Measurements from ENCODE around the gene STYXL1. TPM values are rescaled to one million over a fixed set of nuclear protein-coding genes. Genes with fewer than 3 reads are reported as not detected.
A peak's percentile ranks its signal among the peaks of the same experiment; 100 is the strongest.
"Not testable (repeated sequence)": the region's sequence is repeated elsewhere in the genome, so short reads cannot be mapped to it uniquely, and the experiment has no call there.

STYXL1 gene
- total RNA-seq, 2 experiments from 2014 or later, result 28.2 to 30.4 TPM

GRCh38 chr7:76057103-76057812, 9.5 kb upstream of the STYXL1 start:
- no peak for DNase-seq
- peaks cover 13% of the 10 kb centered on the region for H3K36me3 Mint-ChIP-seq
- H3K27me3 Mint-ChIP-seq, result no peaks in the 10 kb centered on the region
- no peak overlapping the region for H3K27ac Mint-ChIP-seq
- peaks cover 6% of the 10 kb centered on the region for H3K4me1 Mint-ChIP-seq
- H3K9me3 Mint-ChIP-seq, result no peaks in the 10 kb centered on the region
- H3K4me3 Mint-ChIP-seq, result no peak overlapping the region

- peaks cover 14% of the 10 kb centered on the region for H3K36me3 Mint-ChIP-seq
- H3K27me3 Mint-ChIP-seq, result no peaks in the 10 kb centered on the region
- peaks cover 12% of the 10 kb centered on the region for H3K4me1 Mint-ChIP-seq
- no peak overlapping the region for H3K4me3 Mint-ChIP-seq
- H3K27ac Mint-ChIP-seq, result no peak overlapping the region
- DNase-seq, result no peak
- no peaks in the 10 kb centered on the region for H3K9me3 Mint-ChIP-seq
These were observed 8.4 kb upstream of the STYXL1 start for GRCh38 chr7:76056241-76056640.

DNA sequence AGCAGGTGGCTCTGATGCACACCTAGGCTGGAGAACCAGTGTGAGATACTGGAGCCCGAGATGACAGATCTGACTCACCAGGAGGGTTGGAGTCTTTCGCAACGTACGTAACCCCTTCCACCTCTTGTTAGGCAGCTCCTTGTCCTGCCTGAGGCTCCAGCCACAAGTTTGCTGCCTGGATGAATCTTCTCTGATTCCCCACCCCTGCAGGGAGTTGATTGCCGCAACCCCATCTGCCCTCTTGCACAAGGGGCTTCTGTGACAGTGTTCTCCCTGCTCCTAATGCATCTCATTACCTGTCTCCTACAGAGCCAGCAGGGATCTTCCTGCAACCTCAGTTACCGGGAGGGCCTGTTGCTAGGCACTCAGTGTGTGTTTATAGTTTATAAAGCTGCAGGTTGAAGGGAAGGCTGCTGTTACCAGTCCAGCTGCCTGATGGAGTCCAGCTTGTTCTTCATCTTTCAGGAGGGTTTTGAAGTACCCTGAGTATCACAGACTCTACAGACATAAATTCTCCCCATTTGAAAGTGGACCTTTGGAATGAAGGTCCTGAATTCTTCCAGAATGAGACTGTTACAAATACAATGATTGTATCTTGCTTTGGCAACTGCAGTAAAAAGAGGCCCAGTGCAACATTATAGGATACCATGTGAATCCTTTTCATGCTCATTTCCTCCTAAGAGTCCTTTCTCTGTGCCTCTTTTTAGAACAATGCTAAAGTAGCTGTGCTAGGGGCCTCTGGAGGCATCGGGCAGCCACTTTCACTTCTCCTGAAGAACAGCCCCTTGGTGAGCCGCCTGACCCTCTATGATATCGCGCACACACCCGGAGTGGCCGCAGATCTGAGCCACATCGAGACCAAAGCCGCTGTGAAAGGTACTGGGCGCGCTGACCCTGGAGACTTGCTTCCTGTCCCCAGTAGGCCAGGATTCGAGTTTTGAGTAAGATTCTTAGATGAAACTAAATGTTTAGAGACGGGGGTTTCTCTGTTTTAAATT, 6.6 kb upstream of the STYXL1 start:
- H3K4me3 Mint-ChIP-seq, result no peak overlapping the region

GRCh38 chr7:76053461-76053860, 5.7 kb upstream of the STYXL1 start:
- H3K9me3 Mint-ChIP-seq, result no peaks in the 10 kb centered on the region
- H3K27me3 Mint-ChIP-seq, result no peaks in the 10 kb centered on the region
- DNase-seq, result no peak
- H3K4me1 Mint-ChIP-seq, result peaks cover 28% of the 10 kb centered on the region
- no peak overlapping the region for H3K27ac Mint-ChIP-seq
- peaks cover 36% of the 10 kb centered on the region for H3K36me3 Mint-ChIP-seq
- H3K4me3 Mint-ChIP-seq, result no peak overlapping the region

More for the DNA sequence above, 6.6 kb upstream of the STYXL1 start:
- Mint-ChIP-seq H3K27me3 (no peaks in the 10 kb centered on the region), H3K27ac (peak overlapping the region; percentile 20), H3K4me1 (peaks cover 23% of the 10 kb centered on the region), H3K9me3 (no peaks in the 10 kb centered on the region), H3K36me3 (peaks cover 27% of the 10 kb centered on the region)
- no peak for DNase-seq

DNA sequence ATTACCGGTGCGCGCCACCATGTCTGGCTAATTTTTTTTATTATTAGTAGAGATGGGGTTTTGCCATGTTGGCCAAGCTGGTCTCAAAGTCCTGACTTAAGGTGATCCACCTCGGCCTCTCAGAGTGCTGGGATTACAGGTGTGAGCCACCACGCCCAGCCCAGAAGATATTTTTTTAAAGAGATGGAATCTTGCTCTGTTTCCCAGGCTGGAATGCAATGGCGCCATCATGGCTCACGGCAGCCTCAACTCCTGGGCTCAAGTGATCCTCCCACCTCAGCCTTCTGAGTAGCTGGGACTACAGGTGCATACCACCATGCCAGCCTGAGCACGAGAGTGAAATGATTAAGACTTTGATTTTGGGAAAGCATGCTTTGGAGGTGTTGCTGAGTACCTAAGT, 4.9 kb upstream of the STYXL1 start:
- H3K4me1 Mint-ChIP-seq, result peaks cover 28% of the 10 kb centered on the region
- not testable (repeated sequence) for DNase-seq, H3K4me3 Mint-ChIP-seq, H3K27me3 Mint-ChIP-seq, H3K9me3 Mint-ChIP-seq
- peak overlapping the region; percentile 48 for H3K27ac Mint-ChIP-seq
- peaks cover 39% of the 10 kb centered on the region for H3K36me3 Mint-ChIP-seq

DNA sequence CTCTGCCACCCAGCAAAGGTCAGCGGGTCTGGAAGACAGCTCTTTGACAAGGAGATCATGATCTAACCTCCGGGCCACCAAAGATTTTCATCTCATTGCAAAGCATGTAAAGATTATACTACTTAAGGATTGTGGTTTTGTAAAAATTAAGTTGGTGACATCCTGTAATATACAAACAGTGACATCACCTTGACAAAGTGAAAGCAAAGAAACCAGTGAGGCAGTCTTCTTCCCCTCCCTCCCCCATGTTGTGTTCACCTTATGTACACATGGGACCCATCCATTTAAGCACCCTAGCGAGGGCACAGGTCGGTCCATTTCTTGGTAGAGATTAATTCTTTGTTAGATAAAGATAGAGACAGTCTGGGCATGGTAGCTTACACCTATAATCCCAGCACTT, 4.0 kb upstream of the STYXL1 start:
- H3K27ac Mint-ChIP-seq, result peak overlapping the region; percentile 22
- no peaks in the 10 kb centered on the region for H3K27me3 Mint-ChIP-seq
- H3K9me3 Mint-ChIP-seq, result no peaks in the 10 kb centered on the region
- peaks cover 36% of the 10 kb centered on the region for H3K36me3 Mint-ChIP-seq
- no peak overlapping the region for H3K4me3 Mint-ChIP-seq
- H3K4me1 Mint-ChIP-seq, result peaks cover 26% of the 10 kb centered on the region
- DNase-seq, result no peak

- Mint-ChIP-seq H3K36me3 (peaks cover 38% of the 10 kb centered on the region), H3K9me3 (no peaks in the 10 kb centered on the region), H3K4me1 (peaks cover 35% of the 10 kb centered on the region), H3K27me3 (no peaks in the 10 kb centered on the region), H3K27ac (peak overlapping the region; percentile 47), H3K4me3 (peak overlapping the region; percentile 44)
- no peak for DNase-seq
These were observed 2.7 kb upstream of the STYXL1 start for GRCh38 chr7:76050545-76050944.

DNA sequence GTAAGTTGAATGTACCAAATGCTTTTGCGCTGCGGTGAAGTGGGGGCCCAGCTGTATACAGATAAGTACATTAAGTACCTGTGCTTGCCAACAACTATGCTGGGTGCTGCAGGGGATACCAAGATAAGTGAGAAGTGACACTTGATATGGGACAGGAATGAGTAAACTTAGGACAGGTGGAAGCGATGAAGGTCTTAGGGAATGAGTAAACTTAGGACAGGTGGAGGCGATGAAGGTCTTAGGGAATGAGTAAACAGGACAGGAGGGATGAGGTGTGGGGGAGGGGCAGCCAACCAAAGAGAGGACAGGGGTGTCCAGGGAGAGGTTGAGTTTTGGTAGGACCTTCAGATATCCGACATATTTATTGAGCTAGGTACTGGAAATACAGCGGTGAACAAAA, 1.5 kb upstream of the STYXL1 start:
- peak overlapping the region; percentile 97 for H3K27ac Mint-ChIP-seq
- peaks cover 37% of the 10 kb centered on the region for H3K4me1 Mint-ChIP-seq
- DNase-seq, result no peak
- H3K36me3 Mint-ChIP-seq, result peaks cover 40% of the 10 kb centered on the region
- H3K4me3 Mint-ChIP-seq, result peak overlapping the region; percentile 99
- no peaks in the 10 kb centered on the region for H3K9me3 Mint-ChIP-seq
- no peaks in the 10 kb centered on the region for H3K27me3 Mint-ChIP-seq

DNA sequence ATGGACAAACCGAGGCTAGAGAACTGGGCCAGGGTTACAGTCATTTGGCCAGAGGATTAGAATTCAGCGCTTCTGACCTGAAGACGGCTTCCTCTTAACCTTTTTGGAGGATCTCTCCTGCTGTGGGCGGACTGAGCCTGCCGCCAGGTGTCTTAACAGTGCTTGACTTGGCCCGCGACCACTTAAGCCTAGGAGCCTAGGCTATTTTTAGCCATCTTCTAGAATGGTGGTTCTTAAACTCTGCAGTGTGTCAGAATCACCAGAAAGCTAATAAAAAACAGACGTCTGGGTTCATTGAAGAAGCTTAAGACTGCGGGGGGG, 828 bp upstream of the STYXL1 start:
- no peaks in the 10 kb centered on the region for H3K9me3 Mint-ChIP-seq
- peaks cover 40% of the 10 kb centered on the region for H3K36me3 Mint-ChIP-seq
- peak overlapping the region; percentile 99 for H3K4me3 Mint-ChIP-seq
- H3K27ac Mint-ChIP-seq, result peak overlapping the region; percentile 97
- H3K27me3 Mint-ChIP-seq, result no peaks in the 10 kb centered on the region
- peaks cover 37% of the 10 kb centered on the region for H3K4me1 Mint-ChIP-seq
- peak; percentile 34 for DNase-seq

- Mint-ChIP-seq H3K36me3 (peaks cover 36% of the 10 kb centered on the region), H3K4me1 (peaks cover 35% of the 10 kb centered on the region), H3K4me3 (peak overlapping the region; percentile 99), H3K27me3 (no peaks in the 10 kb centered on the region), H3K9me3 (no peaks in the 10 kb centered on the region), H3K27ac (peak overlapping the region; percentile 97)
- DNase-seq, result no peak
These were observed 442 bp downstream of the STYXL1 start for GRCh38 chr7:76047305-76047810.

DNA sequence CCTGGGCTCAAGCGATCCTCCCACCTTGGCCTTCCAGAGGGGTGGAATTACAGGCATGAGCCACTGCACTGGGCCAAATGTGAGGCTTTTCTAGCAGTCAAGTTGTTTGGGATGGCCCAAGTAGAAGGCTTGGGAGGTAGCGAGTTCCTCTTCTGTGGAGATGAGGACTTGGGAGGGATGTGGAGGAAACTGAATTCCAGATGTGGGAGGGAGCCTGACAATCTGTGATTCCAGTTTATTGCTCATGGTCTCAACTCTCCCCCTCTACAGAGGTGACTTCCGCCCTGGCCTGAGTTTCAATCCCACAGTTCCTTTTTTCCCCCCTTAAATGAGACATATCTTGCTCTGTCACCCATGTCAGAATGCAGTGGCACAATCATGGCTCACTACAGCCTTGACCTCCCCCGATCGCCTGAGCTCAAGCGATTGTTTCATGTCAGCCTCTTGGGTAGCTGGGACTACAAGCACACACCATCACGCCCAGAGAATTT, 3.4 kb downstream of the STYXL1 start:
- Mint-ChIP-seq H3K9me3 (no peaks in the 10 kb centered on the region), H3K36me3 (peaks cover 16% of the 10 kb centered on the region), H3K4me3 (no peak overlapping the region), H3K4me1 (peaks cover 18% of the 10 kb centered on the region), H3K27me3 (no peaks in the 10 kb centered on the region), H3K27ac (no peak overlapping the region)
- DNase-seq, result no peak

- Mint-ChIP-seq H3K27me3 (no peaks in the 10 kb centered on the region), H3K27ac (no peak overlapping the region), H3K4me3 (no peak overlapping the region), H3K4me1 (peaks cover 4% of the 10 kb centered on the region), H3K9me3 (no peaks in the 10 kb centered on the region), H3K36me3 (no peaks in the 10 kb centered on the region)
- DNase-seq, result no peak
These were observed 7.7 kb downstream of the STYXL1 start for GRCh38 chr7:76040126-76040525.

- Mint-ChIP-seq H3K27me3 (no peaks in the 10 kb centered on the region), H3K4me1 (peaks cover 4% of the 10 kb centered on the region), H3K9me3 (no peaks in the 10 kb centered on the region), H3K27ac (no peak overlapping the region), H3K4me3 (no peak overlapping the region), H3K36me3 (no peaks in the 10 kb centered on the region)
- no peak for DNase-seq
These were observed 10.5 kb downstream of the STYXL1 start for GRCh38 chr7:76037310-76037709.

DNA sequence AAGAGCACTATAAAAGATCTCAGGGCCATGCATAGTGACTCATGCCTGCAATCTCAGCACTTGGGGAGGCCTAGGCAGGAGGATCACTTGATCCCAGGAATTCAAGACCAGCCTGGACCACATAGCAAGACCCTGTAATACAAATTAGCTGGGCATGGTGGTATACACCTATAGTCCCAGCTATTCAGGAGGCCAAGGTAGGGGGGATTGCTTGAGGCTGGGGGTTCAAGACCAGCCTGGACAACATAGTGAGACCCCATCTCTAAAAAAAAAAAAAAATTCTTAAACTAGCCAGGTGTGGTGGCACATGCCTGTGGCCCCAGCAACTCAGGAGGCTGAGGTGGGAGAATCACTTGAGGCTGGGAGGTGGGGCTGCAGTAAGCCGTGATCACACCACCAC, 15.8 kb downstream of the STYXL1 start:
- no peaks in the 10 kb centered on the region for H3K36me3 Mint-ChIP-seq
- DNase-seq, result no peak
- no peaks in the 10 kb centered on the region for H3K27me3 Mint-ChIP-seq
- H3K27ac Mint-ChIP-seq, result no peak overlapping the region
- no peak overlapping the region for H3K4me3 Mint-ChIP-seq
- H3K9me3 Mint-ChIP-seq, result no peaks in the 10 kb centered on the region
- H3K4me1 Mint-ChIP-seq, result peaks cover 4% of the 10 kb centered on the region

DNA sequence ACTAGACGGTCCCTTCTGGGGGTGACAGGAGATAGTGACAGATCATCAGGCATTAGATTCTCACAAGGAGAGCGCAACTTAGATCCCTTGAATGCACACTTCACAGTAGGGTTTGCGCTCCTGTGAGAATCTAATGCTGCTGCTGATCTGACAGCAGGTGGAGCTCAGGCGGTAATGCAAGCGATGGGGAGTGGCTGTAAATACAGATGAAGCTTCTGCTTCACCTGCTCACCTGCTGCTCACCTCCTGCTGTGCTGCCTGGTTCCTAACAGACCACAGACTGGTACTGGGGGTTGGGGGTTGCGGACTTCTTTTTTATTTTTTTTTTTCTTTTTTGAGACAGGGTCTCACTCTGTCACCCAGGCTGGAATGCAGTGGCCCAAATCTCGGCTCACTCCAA, 18.1 kb downstream of the STYXL1 start:
- not testable (repeated sequence) for H3K9me3 Mint-ChIP-seq, H3K36me3 Mint-ChIP-seq, H3K27ac Mint-ChIP-seq, H3K4me1 Mint-ChIP-seq, DNase-seq, H3K27me3 Mint-ChIP-seq, H3K4me3 Mint-ChIP-seq

Data from activated naive CD8-positive, alpha-beta T cell treated with anti-CD3 and anti-CD28 coated beads for 36 hours (primary cell).